Stimulated activated CD4-positive, alpha-beta T cell treated with anti-CD3 and anti-CD28 coated beads, TNF-alpha, amount 100 ng/mL, for 24 hours (primary cell): ENCODE data around the gene NARS2.
A peak's percentile ranks its signal among the peaks of the same experiment; 100 is the strongest.
"Not testable (repeated sequence)": the region's sequence is repeated elsewhere in the genome, so short reads cannot be mapped to it uniquely, and the experiment has no call there.

ENCODE experiments used
- DNase-seq, 3 experiments: peaks; one replicate each; pipeline ENCODE4 v3.0.0-alpha.2; 2020; ENCODE audit warnings: low read depth in 3 of 3

Gene NARS2

GRCh38 chr11:78576549-78577097 is 2.0 kb upstream of the NARS2 start:
- DNase-seq, result no peak

GRCh38 chr11:78575478-78575877 is 814 bp upstream of the NARS2 start:
- DNase-seq, result no peak

GRCh38 chr11:78573681-78574080 is 983 bp downstream of the NARS2 start:
- DNase-seq, result no peak

- DNase-seq, result no peak
Measured at GRCh38 chr11:78573271-78573670, 1.4 kb downstream of the NARS2 start.

- DNase-seq, result no peak
Measured at GRCh38 chr11:78572394-78572793, 2.3 kb downstream of the NARS2 start.

GRCh38 chr11:78570031-78570430 is 4.6 kb downstream of the NARS2 start:
- no peak for DNase-seq

GRCh38 chr11:78567209-78567608 is 7.5 kb downstream of the NARS2 start:
- no peak for DNase-seq

- peak in 1 of 3 experiments; percentile 39 for DNase-seq
Measured at GRCh38 chr11:78564490-78565467, 9.9 kb downstream of the NARS2 start.

- DNase-seq, result not testable (repeated sequence)
Measured at GRCh38 chr11:78564037-78564436, 10.6 kb downstream of the NARS2 start.

GRCh38 chr11:78563090-78563489 is 11.6 kb downstream of the NARS2 start:
- not testable (repeated sequence) for DNase-seq

GRCh38 chr11:78562398-78562797 is 12.3 kb downstream of the NARS2 start:
- no peak for DNase-seq

- no peak for DNase-seq
Measured at GRCh38 chr11:78560826-78561484, 13.7 kb downstream of the NARS2 start.

GRCh38 chr11:78560153-78560552 is 14.5 kb downstream of the NARS2 start:
- DNase-seq, result no peak

GRCh38 chr11:78557236-78557635 is 17.4 kb downstream of the NARS2 start:
- DNase-seq, result no peak

- no peak for DNase-seq
Measured at GRCh38 chr11:78555592-78555991, 19.1 kb downstream of the NARS2 start.

GRCh38 chr11:78552881-78553280 is 21.8 kb downstream of the NARS2 start:
- no peak for DNase-seq

- not testable (repeated sequence) for DNase-seq
Measured at GRCh38 chr11:78552139-78552538, 22.5 kb downstream of the NARS2 start.

GRCh38 chr11:78551066-78551465 is 23.6 kb downstream of the NARS2 start:
- no peak for DNase-seq

- no peak for DNase-seq
Measured at GRCh38 chr11:78549624-78550409, 24.8 kb downstream of the NARS2 start.

GRCh38 chr11:78548911-78549590 is 25.6 kb downstream of the NARS2 start:
- no peak for DNase-seq
